Ovary (tissue), 3 donors: ENCODE results near the gene ERH.

Source experiments
- CTCF ChIP-seq, 3 donors: fragments of 450-650 bp in 2 of 3; fragments of 200-600 bp in 1 of 3; IDR thresholded peaks; one replicate each; pipeline versions ENCODE4 v1.5.1 to v1.8.0; 2016 to 2022; ENCODE audit warnings: antibody characterized with exemption in 3 of 3, mild to moderate bottlenecking in 1 of 3
- EP300 ChIP-seq: sonication (generic); formaldehyde crosslinking; IDR thresholded peaks from one replicate; pipeline ENCODE4 v1.6.1; 2017; ENCODE audit warnings: antibody characterized with exemption
- POLR2A ChIP-seq: fragments of 450-650 bp; IDR thresholded peaks from one replicate; pipeline ENCODE4 v1.6.1; 2017; ENCODE audit warnings: antibody characterized with exemption, mild to moderate bottlenecking, moderate library complexity
- donor health status: DM: no; HTN: no; CAD: no.

GRCh38 chr14:69351385-69351784 lies 46.7 kb downstream of the ERH start:
- TF ChIP-seq CTCF (IDR thresholded peaks at IDR 0.05), result no peak
- no peak for TF ChIP-seq POLR2A
- no peak for TF ChIP-seq EP300
